Central memory CD4-positive, alpha-beta T cell (primary cell): ENCODE results near the gene PTPN9.
A peak's percentile ranks its signal among the peaks of the same experiment; 100 is the strongest.
"Not testable (repeated sequence)": the region's sequence is repeated elsewhere in the genome, so short reads cannot be mapped to it uniquely, and the experiment has no call there.

ENCODE experiments used
- DNase-seq: peaks from one replicate; pipeline ENCODE4 v3.0.0; 2022
- total RNA-seq, 3 experiments: gene quantifications; one replicate each; lab custom pipeline; 2026; lab: John Stamatoyannopoulos, UW

Gene PTPN9
- 27.2 to 36.2 (median 34.8) reads per million in 3 experiments for total RNA-seq

GRCh38 chr15:75578948-75579920, at the start of gene PTPN9:
TSS of gene PTPN9 (minus strand) at chr15:75579315. CDS start at chr15:75578776, 539 bp downstream.
- peak; percentile 48 for DNase-seq

- DNase-seq: peak; percentile 87
Measured at GRCh38 chr15:75625542-75626347, 46.6 kb upstream of the PTPN9 start, which contains the start of gene SNUPN. TSS of gene SNUPN (minus strand) at chr15:75625725. CDS start at chr15:75621051, 4,674 bp downstream.

DNA sequence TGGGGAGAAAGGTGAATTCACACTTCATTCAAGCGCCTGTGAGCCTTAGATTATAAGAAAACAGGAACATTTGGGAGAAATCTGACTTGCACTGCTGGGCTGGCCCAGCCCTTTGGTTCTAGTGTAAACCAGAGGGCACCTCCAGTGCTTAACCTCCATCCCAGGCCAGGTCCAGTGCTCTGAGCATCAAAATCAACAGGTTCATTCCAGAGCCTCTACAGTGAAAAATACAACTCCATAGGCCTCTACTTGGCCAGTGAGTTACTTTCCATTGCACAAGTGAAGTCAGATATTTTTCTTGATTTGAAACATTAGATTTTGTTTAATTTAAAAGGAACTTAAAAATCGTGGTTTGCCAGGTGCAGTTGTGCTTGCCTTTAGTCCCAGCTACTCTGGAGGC, 43.4 kb upstream of the PTPN9 start:
- DNase-seq: no peak

- no peak for DNase-seq
Measured at GRCh38 chr15:75620841-75621391, 41.8 kb upstream of the PTPN9 start.

GRCh38 chr15:75620058-75620820, 41.1 kb upstream of the PTPN9 start:
- no peak for DNase-seq

DNA sequence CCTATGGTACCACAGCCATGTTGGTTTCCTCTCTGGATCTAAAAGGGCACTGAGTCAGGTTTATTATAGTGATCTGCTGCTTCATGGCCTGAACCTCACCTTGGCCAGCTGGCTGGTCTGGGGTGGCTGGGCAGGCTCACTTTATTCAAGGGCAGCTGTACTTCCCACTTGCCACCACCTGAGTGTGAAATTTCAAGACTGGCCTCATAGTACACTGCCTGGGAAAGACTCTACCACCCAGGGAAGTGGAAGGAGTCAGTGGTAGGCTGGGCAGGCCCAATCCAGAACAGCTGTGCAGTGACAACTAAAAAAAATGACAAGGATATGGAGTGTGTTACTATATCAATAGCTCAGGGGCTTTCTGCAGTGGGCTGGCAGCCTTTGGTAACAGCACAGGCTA, 37.7 kb upstream of the PTPN9 start:
- DNase-seq: no peak

DNA sequence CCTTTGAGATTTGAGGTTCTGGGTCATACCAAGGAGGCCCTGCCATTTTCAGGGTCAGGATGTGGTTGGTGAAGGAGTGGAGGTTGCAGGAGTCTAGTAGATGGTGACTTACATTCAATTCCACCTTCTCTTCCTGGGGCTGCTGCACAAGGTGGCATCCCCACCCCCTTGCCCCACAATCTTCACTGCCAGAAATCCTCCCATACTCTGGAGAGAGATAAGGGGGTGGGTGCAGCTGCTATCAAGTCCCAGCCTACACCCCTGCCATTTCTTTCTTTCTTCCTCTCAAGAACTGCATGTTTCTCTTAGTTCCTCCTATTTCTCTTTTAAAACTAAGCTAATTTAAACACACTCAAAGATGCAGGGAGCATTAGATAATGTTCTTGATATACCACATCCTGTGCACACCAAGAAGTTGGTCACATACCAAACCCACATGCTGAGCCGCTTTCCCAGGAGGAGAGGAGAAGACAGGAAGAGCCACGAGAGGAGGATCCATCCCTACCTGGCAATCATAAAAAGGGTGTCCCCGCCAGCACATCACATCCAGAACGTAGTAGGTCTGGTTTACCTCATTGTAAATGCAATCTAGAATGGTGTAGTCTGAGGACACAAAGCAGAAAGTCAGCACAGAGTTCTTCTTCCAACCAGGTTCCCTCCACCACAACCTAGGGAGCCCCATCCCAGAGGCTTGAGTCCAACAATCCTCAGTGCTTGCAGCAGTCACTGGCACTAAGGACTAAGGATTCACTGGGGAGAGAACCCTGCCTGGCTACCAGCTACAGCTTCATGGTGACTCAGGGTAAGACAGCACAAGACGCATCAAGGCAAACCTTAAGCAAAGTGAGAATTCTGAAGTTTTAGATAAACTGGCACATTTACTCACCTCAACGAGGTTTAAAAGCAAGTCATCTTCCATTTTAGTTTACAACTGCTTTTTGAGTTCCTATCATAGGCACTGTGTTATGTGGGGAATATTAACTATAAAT, 27.9 kb upstream of the PTPN9 start:
- peak; percentile 50 for DNase-seq

GRCh38 chr15:75606026-75606425, 26.9 kb upstream of the PTPN9 start:
- no peak for DNase-seq

- no peak for DNase-seq
Measured at GRCh38 chr15:75599401-75599800, 20.3 kb upstream of the PTPN9 start.

DNA sequence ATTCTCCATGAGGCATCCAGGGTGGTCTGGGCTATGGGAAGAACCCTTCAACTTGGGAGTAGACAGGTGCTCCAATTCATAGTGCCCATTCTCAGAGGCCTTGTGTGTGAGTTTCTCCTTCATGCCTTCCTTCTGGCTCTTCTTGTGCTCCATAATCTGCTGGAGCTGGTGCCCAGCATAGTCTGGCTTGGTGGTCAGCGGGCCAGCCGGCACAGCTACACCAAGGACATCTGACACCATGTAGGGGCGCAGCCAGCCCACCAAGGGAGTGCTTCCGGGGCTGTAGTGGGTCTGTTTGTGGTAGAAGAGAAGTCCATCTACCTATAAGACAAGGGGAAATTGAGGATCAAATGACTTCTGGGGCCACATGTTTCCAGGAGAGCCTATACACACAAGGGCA, 19.2 kb upstream of the PTPN9 start:
- DNase-seq: no peak

DNA sequence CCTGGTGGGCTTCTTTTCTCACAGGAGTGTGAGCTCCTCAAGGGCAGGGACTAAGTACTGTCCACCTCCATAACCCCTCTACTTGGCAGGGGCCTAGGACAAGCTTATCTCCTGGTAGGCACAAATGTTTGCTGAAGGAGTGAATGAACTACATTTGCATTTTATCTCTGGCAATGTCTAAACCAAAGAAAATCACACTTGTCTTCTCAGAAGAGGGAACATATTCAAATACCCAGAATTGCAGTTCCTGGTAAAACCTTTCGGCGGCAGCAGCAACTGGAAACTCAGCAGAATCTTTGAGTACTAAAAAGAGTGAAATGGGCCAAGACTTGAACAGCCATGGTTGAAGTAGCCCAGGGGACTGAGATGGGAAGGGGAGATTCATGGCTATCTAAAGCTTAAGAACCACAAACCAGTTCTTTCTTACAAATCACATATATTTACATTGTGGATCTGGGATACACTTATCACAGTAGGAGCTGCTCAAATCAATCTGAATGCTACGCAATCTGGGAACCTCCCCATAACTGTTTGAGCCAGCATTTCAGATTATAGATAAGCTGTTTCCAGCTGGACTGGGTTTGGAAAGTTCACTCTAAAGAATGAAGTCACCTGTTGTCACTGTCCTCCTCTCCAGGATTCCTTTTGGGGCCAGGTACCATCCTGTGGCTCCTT, 18.7 kb upstream of the PTPN9 start:
- DNase-seq: peak; percentile 31

DNA sequence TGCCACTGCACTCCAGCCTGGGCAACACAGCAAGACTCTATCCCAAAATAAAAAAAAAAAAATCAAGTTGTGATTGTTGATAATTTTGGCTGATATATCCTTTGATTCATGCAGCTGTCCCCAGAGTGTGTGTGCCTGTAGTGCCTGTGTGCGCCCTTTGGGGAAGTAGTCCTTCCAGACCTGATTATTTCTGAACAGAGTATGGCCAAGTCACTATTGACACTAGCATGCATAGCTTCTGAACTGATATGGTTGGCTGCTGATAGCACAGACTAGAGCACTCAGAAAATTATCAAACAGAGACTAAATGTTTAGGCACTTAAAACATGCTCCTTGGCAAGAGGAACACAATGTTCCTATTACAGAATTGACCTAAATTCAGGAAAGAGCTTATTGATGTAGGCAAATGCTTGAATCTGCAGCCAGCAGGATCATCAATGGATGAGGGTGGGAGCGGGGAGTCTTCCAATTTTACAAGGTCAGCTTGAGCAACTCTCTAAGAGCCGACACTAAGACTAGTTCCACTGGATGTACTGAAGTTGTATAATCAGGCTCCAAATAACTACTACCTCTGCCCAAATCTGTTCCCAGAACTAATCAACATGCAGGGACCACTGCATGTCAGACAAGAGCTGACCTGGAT, 17.7 kb upstream of the PTPN9 start:
- DNase-seq: no peak

- no peak for DNase-seq
Measured at GRCh38 chr15:75594276-75594675, 15.2 kb upstream of the PTPN9 start.

- no peak for DNase-seq
Measured at GRCh38 chr15:75591655-75592364, 12.7 kb upstream of the PTPN9 start.

DNA sequence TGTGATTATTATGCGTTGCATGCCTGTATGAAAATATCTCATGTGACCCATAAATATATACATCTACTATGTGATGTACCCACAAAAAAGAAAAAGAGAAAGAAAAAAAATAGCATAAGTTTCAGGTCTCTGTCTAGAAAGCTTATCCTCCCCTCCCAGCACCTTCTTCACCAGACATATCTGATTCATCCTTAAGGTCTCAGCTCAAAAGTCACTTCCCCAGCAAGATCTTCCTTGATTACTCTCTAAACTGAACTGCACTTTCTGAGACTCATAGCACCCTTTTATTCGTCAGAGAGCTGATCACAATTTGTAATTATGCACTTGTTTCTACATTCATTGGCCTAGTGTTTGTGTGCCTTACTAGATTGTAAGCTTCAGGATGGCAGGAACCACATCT, 11.1 kb upstream of the PTPN9 start:
- no peak for DNase-seq

- DNase-seq: no peak
Measured at GRCh38 chr15:75589071-75589470, 10.0 kb upstream of the PTPN9 start.

GRCh38 chr15:75586422-75586821, 7.3 kb upstream of the PTPN9 start:
- DNase-seq: not testable (repeated sequence)

DNA sequence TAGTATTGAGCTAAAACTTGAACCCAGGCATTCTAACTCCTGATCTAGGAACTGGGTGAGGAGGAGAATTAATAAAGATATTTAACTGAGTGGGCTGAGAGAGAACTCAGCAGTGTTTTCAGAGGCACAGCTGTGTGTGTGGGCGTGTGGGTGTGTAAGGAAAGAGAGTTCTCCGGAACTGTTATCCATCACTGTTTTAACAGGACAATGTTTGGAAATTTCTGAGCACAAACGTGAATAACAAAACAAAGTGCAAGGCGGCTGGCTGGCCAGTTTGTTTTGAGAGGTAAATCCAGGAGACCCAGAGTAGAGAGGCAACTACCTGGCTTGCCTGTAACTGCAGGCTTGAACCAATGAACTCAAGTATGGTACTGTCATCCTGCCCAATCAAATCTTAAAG, 5.0 kb upstream of the PTPN9 start:
- DNase-seq: no peak

- no peak for DNase-seq
Measured at GRCh38 chr15:75583701-75584100, 4.6 kb upstream of the PTPN9 start.
